Measurements from ENCODE around the gene ZCWPW1.

ZCWPW1 gene

GRCh38 chr7:100432053-100432452, 3.5 kb upstream of the ZCWPW1 start:
- DNase-seq: no peak

DNA sequence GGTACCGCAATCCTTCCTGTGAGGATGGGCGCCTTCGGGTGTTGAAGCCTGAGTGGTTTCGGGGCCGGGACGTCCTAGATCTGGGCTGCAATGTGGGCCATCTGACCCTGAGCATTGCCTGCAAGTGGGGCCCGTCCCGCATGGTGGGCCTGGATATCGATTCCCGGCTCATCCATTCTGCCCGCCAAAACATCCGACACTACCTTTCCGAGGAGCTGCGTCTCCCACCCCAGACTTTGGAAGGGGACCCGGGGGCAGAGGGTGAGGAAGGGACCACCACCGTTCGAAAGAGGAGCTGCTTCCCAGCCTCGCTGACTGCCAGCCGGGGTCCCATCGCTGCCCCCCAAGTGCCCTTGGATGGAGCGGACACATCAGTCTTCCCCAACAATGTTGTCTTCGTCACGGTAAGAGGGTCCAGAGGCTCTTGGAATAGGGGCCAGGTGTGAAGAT, 2.8 kb upstream of the ZCWPW1 start:
- DNase-seq: no peak

- DNase-seq: no peak
Observed at GRCh38 chr7:100430493-100431285, 2.2 kb upstream of the ZCWPW1 start.

DNA sequence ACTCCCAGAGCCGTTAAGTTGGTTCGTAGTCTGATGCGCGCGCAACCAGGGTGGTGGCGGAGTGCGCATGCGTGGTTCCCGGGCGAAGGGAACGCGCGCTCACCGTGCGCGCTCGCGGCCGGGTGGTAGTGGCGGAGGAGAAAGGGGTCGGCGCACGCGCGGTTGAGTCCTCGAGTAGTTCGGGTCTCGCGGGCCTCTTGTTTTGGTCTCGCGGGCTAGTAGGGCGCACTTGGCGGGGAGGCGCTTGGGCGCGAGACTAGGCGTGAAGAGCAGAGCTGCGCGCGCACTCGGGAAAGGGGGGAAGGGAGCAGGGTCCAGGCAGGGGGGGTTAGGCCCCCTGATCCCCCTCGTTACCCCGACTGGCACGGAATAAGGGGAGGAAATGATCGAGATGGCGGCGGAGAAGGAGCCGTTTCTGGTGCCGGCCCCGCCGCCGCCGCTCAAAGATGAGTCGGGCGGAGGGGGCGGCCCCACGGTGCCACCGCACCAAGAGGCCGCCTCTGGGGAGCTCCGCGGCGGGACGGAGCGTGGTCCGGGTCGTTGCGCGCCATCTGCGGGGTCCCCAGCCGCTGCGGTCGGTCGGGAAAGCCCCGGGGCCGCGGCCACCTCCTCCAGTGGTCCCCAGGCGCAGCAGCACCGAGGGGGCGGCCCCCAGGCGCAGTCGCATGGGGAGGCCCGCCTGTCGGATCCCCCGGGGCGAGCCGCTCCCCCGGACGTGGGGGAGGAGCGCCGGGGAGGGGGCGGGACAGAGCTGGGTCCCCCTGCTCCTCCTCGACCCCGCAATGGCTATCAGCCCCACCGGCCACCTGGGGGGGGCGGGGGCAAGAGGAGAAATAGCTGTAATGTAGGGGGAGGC, 1.4 kb upstream of the ZCWPW1 start, which contains the start of gene MEPCE:
TSS of gene MEPCE (plus strand) at position 195 of the 856 bp plus-strand sequence. CDS start at position 383, 188 bp downstream.
- DNase-seq: peak; percentile 95

GRCh38 chr7:100428967-100429636, 599 bp upstream of the ZCWPW1 start:
- DNase-seq: peak; percentile 99

DNA sequence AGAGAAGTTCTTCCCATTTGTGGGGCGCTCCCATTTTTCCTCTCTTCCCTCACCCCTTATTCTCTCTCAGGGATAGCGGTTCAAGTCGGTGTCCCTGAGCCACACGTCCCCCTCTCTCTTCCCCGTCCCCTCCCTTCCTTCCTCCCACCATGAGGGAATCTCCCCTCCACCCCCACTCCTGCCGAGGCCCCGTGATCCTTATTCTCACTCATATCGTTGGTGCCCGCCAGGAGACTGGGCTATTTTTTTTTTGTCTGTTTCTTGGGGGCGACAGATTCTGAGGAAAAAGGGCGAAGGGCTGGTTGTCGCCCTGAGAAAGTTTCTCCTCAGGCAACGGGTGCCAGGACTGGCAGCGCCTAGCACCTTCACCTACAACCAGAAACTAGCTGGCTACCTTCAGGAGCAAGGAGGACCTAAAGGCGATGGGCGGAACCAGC, 723 bp downstream of the ZCWPW1 start:
- DNase-seq: no peak

GRCh38 chr7:100426516-100426915, 2.0 kb downstream of the ZCWPW1 start:
- no peak for DNase-seq

- DNase-seq: no peak
Observed at GRCh38 chr7:100425347-100425746, 3.2 kb downstream of the ZCWPW1 start.

DNA sequence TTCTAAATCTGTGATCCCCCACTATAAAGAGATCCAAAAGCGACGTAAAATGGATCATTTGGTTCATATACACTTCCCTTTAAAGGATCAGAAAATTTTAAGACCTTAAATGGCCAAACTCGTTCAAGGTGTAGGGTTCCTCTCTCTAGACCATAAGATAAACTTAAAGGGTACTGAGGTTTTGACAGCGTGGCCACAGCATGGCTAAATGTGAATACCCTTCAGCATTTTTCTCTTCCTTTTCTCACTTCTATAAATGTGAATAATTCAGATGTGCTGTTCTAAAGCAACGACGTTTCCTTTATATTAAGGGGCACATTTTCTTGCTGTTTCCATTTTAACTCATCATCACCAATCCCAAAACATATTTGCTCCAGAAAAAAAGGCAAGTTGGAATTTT, 5.2 kb downstream of the ZCWPW1 start:
- DNase-seq: no peak

- no peak for DNase-seq
Observed at GRCh38 chr7:100419660-100420226, 8.8 kb downstream of the ZCWPW1 start.

DNA sequence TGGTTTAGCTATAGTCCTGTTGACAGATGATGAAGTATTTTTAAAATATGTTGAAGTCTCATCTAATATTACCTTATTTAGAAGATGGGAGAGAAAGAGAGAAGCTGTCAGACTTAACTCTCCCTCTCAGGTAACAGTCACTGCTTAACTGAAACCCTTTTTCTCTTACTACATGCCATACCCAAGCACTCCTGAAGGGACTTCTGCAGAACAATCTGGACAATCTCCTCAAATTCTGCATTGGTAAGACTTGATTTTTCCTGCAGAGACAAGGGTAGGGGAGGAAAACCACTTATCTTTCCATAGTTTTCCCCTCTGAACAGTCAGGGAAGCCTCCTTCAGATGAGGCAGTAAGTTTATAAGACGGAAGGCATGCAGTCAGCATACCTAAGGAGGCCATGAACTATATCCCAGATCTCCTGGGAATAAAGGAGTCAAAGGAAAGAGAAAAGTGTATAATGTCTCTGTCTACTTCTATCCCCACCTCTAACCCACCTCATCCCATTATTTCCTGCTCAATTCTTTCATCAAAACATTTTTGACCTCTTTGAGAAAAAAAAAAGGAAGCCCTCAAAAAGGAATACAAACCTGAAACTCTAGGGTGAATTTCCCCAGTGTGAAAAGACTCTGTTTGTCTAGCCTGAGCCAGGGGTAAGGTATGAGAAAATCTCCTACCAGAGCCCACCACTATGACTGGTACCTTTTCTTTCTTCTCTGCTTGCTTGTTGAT, 9.4 kb downstream of the ZCWPW1 start:
- DNase-seq: no peak

- no peak for DNase-seq
Observed at GRCh38 chr7:100415448-100415847, 13.1 kb downstream of the ZCWPW1 start.

GRCh38 chr7:100413889-100414288, 14.6 kb downstream of the ZCWPW1 start:
- no peak for DNase-seq

DNA sequence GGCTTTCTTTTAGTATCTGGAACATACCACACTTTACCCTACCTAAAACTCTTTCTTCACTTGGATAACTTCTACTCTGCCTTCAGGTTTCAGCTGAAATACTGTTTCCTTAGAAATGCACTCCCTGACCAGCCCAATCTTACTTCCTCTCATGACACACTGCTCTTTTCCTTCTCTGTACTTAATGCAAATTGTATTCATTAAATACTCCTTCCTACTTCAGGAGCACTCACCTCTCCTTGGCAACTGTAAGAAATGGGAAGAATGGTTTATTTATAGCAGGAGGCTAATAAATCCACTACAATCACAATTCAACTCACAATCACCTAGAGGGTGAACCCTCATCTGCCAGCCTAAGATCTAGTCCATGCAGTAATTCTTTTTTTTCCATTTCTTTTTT, 15.2 kb downstream of the ZCWPW1 start:
- no peak for DNase-seq

DNA sequence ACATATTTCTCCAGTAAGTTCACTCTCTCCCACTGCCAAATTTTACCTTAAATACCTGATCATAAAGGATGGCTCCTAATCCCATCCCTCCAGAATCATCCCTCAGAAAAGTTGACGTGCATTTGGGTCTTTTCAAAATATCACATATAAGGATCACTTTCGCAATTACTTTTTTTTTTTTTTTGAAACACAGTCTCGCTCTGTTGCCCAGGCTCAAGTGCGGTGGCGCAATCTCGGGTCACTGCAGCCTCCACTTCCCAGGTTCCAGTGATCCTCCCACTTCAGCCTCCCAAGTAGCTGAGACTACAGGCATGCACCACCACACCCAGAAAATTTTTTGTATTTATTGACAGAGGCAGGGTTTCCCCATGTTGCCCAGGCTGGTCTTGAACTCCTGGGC, 17.4 kb downstream of the ZCWPW1 start:
- DNase-seq: no peak

- peak; percentile 57 for DNase-seq
Observed at GRCh38 chr7:100407285-100408180, 21.0 kb downstream of the ZCWPW1 start.

DNA sequence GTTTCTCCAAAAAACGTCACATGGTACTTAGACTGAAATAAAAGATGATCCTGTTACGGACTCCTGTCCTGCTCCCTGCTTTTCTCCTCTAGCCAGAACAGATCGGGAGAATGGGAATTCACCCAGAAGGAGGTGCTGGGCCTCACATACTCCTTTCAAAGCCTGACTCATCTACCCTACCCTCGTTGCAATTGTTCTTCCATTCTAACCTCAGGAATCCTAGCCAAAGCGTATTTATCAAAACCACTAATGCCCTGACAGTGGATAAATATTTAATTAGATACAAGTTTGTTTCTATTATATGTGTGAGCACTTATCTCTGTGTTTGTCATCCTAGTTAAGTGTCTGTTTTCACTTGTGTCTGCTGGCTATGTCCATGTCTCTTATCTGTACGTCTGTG, 21.7 kb downstream of the ZCWPW1 start:
- DNase-seq: no peak

DNA sequence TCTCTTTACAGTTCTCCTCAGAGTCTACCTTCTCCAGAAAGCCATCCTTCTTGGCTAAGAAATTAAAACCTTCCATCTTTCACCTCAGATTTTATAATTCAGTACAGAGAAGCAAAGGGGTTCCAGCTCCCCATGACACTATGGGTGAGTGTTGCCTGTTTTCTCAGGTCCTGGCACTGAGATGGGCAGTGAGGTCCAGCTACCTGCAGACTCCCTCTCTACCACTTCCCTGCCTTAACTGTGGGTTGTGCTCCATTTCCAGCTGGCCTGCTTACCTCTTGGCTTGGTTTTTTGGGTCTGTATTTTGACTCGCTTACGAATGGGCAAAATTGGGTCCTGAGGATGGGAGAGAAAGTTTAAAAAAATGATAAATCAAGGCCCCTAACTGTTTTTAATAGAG, 26.3 kb downstream of the ZCWPW1 start:
- DNase-seq: no peak

- no peak for DNase-seq
Observed at GRCh38 chr7:100401811-100402210, 26.7 kb downstream of the ZCWPW1 start.

- peak; percentile 3 for DNase-seq
Observed at GRCh38 chr7:100400656-100401055, 27.8 kb downstream of the ZCWPW1 start.

DNA sequence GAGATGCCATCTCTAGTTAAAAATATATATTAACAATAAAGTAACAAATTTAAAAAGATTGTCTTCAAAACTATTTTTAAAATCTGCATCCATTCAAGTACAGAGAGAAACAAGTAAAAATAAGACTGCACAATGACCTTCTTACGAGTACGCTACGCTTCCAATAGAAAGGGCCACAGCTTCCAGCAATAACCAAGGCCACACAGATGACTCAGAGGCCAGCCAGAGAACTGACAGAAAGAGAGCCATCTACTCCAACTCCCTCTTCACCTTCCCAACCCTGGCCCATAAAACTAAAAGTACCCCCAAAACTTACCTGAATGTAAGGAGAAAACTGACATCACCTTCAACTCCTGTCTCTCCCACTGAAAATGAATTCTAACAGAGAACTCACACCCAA, 28.5 kb downstream of the ZCWPW1 start:
- DNase-seq: no peak
